ENCODE results near the gene TARS1. TPM values are rescaled to one million over a fixed set of nuclear protein-coding genes. Genes with fewer than 3 reads are reported as not detected.

TARS1 gene
- total RNA-seq, 1 experiment from 2014 or later, result 324 TPM

DNA sequence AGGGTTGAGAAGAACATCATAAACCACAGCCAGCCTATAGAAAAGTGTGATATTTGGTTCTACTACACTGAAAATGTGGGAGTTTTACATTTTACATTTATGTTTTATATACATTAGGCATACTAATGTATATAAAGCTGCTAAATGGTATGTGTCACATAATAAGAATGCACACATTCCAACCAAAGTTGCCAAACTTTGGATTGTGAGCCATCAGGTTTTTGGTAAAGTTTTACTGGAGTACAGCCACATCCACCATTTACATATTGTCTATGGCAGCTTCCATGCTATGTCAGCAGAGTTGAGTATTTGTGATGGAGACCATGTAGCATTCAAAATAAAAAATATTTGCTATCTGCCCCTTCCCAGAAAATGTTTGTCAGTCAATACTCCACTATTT, 23.1 kb upstream of the TARS1 start:
- Histone ChIP-seq H3K27me3 (replicated peaks; ENCODE audit: insufficient read depth, low read depth, low read length, poor library complexity) (peaks cover 21% of the 10 kb centered on the region), H3K4me1 (ENCODE audit: insufficient read depth, low read length, poor library complexity, severe bottlenecking) (no peaks in the 10 kb centered on the region), H3K36me3 (ENCODE audit: insufficient read depth, low read length, poor library complexity, severe bottlenecking) (no peaks in the 10 kb centered on the region), H3K9me3 (ENCODE audit: low read depth, low read length, poor library complexity, severe bottlenecking) (no peaks in the 10 kb centered on the region), H3K4me3 (ENCODE audit: low read depth, low read length, poor library complexity, severe bottlenecking) (no peak overlapping the region), H3K27ac (ENCODE audit: low read depth, low read length, poor library complexity, severe bottlenecking) (no peak overlapping the region)
- DNase-seq (ENCODE audit: low spot score), result no peak
- no TSS peak for BruUV-seq (replicated peaks)
- CTCF ChIA-PET, result no interaction called here
- POLR2A ChIA-PET (ENCODE audit: low non-redundant PET), result no interaction called here
- TF ChIP-seq EZH2 (IDR thresholded peaks at IDR 0.05; ENCODE audit: borderline replicate concordance, low read depth, low read length, poor library complexity, severe bottlenecking), result no peak
- TF ChIP-seq, protein P1, sequence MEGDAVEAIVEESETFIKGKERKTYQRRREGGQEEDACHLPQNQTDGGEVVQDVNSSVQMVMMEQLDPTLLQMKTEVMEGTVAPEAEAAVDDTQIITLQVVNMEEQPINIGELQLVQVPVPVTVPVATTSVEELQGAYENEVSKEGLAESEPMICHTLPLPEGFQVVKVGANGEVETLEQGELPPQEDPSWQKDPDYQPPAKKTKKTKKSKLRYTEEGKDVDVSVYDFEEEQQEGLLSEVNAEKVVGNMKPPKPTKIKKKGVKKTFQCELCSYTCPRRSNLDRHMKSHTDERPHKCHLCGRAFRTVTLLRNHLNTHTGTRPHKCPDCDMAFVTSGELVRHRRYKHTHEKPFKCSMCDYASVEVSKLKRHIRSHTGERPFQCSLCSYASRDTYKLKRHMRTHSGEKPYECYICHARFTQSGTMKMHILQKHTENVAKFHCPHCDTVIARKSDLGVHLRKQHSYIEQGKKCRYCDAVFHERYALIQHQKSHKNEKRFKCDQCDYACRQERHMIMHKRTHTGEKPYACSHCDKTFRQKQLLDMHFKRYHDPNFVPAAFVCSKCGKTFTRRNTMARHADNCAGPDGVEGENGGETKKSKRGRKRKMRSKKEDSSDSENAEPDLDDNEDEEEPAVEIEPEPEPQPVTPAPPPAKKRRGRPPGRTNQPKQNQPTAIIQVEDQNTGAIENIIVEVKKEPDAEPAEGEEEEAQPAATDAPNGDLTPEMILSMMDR (conservative IDR thresholded peaks at IDR 0.05; ENCODE audit: low read depth, low read length), result no peak
- intact Hi-C loops (cut with micrococcal nuclease; ENCODE audit: unreplicated experiment), result no loop called here

DNA sequence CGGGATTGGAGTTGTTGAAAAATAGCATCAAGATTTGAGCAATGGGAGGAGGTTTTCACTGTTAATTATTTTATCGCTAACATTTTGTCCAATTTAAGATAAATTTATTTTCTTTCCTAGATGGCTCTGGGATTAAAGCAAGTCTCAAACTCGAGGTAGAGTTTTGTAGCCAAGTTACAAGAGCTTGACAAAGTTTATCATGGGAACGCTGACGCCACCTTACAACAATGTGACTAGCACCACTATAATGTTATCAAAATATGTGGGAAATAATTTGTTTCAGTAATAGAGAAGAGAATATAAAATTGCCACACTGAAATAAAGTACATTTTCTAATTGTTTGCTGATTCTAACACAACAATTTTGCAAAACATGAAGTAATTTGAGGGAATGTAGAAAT, 19.8 kb upstream of the TARS1 start:
- TF ChIP-seq, protein P1 (conservative IDR thresholded peaks at IDR 0.05; ENCODE audit: low read depth, low read length), result no peak
- TF ChIP-seq EZH2 (IDR thresholded peaks at IDR 0.05; ENCODE audit: borderline replicate concordance, low read depth, low read length, poor library complexity, severe bottlenecking), result no peak
- no peak for DNase-seq (ENCODE audit: low spot score)
- ChIA-PET CTCF (no interaction called here), POLR2A (ENCODE audit: low non-redundant PET) (no interaction called here)
- Histone ChIP-seq H3K27ac (ENCODE audit: low read depth, low read length, poor library complexity, severe bottlenecking) (no peak overlapping the region), H3K4me1 (ENCODE audit: insufficient read depth, low read length, poor library complexity, severe bottlenecking) (no peaks in the 10 kb centered on the region), H3K27me3 (replicated peaks; ENCODE audit: insufficient read depth, low read depth, low read length, poor library complexity) (peaks cover 21% of the 10 kb centered on the region), H3K9me3 (ENCODE audit: low read depth, low read length, poor library complexity, severe bottlenecking) (no peaks in the 10 kb centered on the region), H3K4me3 (ENCODE audit: low read depth, low read length, poor library complexity, severe bottlenecking) (no peak overlapping the region), H3K36me3 (ENCODE audit: insufficient read depth, low read length, poor library complexity, severe bottlenecking) (no peaks in the 10 kb centered on the region)
- intact Hi-C loops (cut with micrococcal nuclease; ENCODE audit: unreplicated experiment), result loop anchor here (5.0 to 10.0 kb wide), 2 partner anchors 714 to 796 kb away; no protein-coding TSS in a partner anchor
- BruUV-seq (replicated peaks), result no TSS peak

DNA sequence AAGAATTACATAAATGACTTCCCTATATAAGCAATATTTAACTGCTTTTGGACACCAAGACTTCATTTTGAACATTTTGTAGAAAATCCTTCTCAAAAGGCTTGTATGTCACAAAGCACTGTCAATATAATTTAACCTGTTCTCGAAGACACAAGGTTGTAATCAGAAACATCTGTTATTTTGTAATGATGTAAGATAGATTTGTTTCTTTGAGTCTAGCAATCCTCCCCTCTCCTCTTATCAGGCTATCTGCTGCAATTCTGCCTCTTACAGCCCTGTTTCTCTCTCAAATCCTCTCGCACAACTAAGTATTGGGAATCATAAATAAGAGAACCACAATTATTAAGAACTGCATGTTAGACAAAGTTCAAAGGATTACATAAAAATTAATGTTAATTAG, 18.6 kb upstream of the TARS1 start:
- Histone ChIP-seq H3K27ac (ENCODE audit: low read depth, low read length, poor library complexity, severe bottlenecking) (no peak overlapping the region), H3K9me3 (ENCODE audit: low read depth, low read length, poor library complexity, severe bottlenecking) (no peaks in the 10 kb centered on the region), H3K4me3 (ENCODE audit: low read depth, low read length, poor library complexity, severe bottlenecking) (no peak overlapping the region), H3K27me3 (replicated peaks; ENCODE audit: insufficient read depth, low read depth, low read length, poor library complexity) (peaks cover 21% of the 10 kb centered on the region), H3K4me1 (ENCODE audit: insufficient read depth, low read length, poor library complexity, severe bottlenecking) (no peaks in the 10 kb centered on the region), H3K36me3 (ENCODE audit: insufficient read depth, low read length, poor library complexity, severe bottlenecking) (no peaks in the 10 kb centered on the region)
- ChIA-PET CTCF (no interaction called here), POLR2A (ENCODE audit: low non-redundant PET) (no interaction called here)
- intact Hi-C loops (cut with micrococcal nuclease; ENCODE audit: unreplicated experiment), result loop anchor here (5.0 to 10.0 kb wide), 2 partner anchors 715 to 797 kb away; no protein-coding TSS in a partner anchor
- TF ChIP-seq, protein P1 (conservative IDR thresholded peaks at IDR 0.05; ENCODE audit: low read depth, low read length), result no peak
- no peak for TF ChIP-seq EZH2 (IDR thresholded peaks at IDR 0.05; ENCODE audit: borderline replicate concordance, low read depth, low read length, poor library complexity, severe bottlenecking)
- no peak for DNase-seq (ENCODE audit: low spot score)
- no TSS peak for BruUV-seq (replicated peaks)

All from A673 (cell line).